ENCODE results near the gene RAB6C.
"Not testable (repeated sequence)": the region's sequence is repeated elsewhere in the genome, so short reads cannot be mapped to it uniquely, and the experiment has no call there.

The RAB6C gene

GRCh38 chr2:129996657-129997237 lies 17.3 kb downstream of the RAB6C start:
- DNase-seq (ENCODE audit: low spot score): not testable (repeated sequence)

- DNase-seq (ENCODE audit: low spot score): not testable (repeated sequence)
Measured at GRCh38 chr2:129998771-129999170, 19.3 kb downstream of the RAB6C start.

DNA sequence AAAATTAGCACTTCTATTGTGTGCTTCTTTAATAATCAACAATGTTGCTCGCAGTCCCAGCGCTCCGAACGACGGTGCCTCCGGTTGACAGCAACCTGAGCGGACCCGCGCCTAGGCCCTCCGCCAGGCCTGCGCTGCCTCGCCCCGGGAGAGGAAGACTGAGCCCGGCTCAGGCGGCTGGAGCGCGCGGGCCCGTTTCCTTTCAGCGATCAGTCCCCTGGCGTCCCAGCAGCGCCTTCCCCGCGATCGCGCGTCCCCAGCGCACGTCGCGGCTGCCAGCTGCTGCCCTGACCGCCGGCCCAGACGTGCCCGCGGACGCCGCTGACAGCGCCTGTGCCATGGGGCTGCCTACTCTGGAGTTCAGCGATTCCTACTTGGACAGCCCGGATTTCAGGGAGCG lies 26.4 kb downstream of the RAB6C start:
- DNase-seq (ENCODE audit: low spot score): peak; percentile 68

- DNase-seq (ENCODE audit: low spot score): not testable (repeated sequence)
Measured at GRCh38 chr2:130016701-130017100, 37.2 kb downstream of the RAB6C start.

GRCh38 chr2:130019402-130019801 lies 39.9 kb downstream of the RAB6C start:
- no peak for DNase-seq (ENCODE audit: low spot score)

GRCh38 chr2:130020069-130020468 lies 40.6 kb downstream of the RAB6C start:
- not testable (repeated sequence) for DNase-seq (ENCODE audit: low spot score)

DNA sequence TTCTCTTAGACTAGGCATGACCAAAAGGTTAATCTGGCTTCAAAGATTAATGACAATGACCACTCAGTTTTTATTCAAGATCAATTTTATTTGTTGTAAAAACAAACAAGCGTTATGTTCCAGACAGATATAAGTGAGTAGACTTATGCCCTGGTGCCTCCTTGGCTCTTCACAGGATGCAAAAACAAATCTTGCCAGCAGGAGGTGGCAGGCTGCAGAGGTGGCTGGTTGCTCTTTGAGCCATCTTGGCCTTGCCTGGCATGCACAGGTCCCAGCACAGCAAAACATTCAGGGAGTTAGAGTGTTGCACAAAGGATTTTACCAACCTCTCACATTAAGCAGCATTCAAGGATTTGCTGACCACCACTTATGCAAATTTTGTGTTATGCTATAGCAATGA lies 46.5 kb downstream of the RAB6C start:
- DNase-seq (ENCODE audit: low spot score): not testable (repeated sequence)

Measured in ecto neural progenitor cell (in vitro differentiated cells).